K562 (cell line): ENCODE results near the gene DPP8. TPM values are rescaled to one million over a fixed set of nuclear protein-coding genes. Genes with fewer than 3 reads are reported as not detected.

Experiments used
- ATAC-seq: fragments of 200-7000 bp; cut with Tn5 transposase; 3 replicates; pipeline ENCODE4 v1.9.1; 2020; ENCODE audit warnings: moderate library complexity
- BruUV-seq: library from RNA; stranded (reverse); fragments of 400-500 nt; replicated peaks from 2 replicates; lab custom pipeline; 2021; lab: Mats Ljungman, UMichigan
- CTCF ChIA-PET: fragments of 300-600 bp; formaldehyde crosslinking; extraction: SDS; loops from one replicate; lab custom pipeline; 2021; ENCODE audit warnings: low intra/inter-chr PET ratio; lab: Yijun Ruan, JAX
- POLR2A ChIA-PET: fragments of 300-600, 350-650 bp; sonication (Branson Sonifier 250); formaldehyde crosslinking; extraction: SDS; loops from one replicate; lab custom pipeline; 2021; ENCODE audit warnings: antibody characterized with exemption, inconsistent platforms; lab: Yijun Ruan, JAX
- DNase-seq, 4 experiments: peaks; one replicate each; pipeline versions ENCODE4 v3.0.0 to v3.0.0-alpha.2; 2011 to 2018; ENCODE audit warnings: low spot score in 3 of 4, mixed read lengths in 3 of 4; ENCODE audit errors: extremely low read depth in 1 of 4
- FAIRE-seq: peaks from 2 replicates; lab custom pipeline; 2011; peaks lifted over from hg19 to GRCh38; lab: Jason Lieb, UNC
- H2AFZ ChIP-seq: 2 replicates; pipeline ENCODE4 v1.6.0; 2011; ENCODE audit warnings: low read depth, low read length, control low read depth, inconsistent platforms
- H3K27ac ChIP-seq: fragments of 200-600 bp; 3 replicates; pipeline ENCODE4 v1.8.0; 2011; ENCODE audit warnings: low read depth, mild to moderate bottlenecking, control low read depth, inconsistent platforms, low read length, moderate library complexity, mixed read lengths; ENCODE audit errors: extremely low read depth
- H3K27me3 ChIP-seq, 2 experiments: fragments of 300-600 bp in 1 of 2; 2 replicates in 1 of 2; 3 replicates in 1 of 2; pipeline versions ENCODE4 v1.6.0 to v1.8.0; 2011; ENCODE audit warnings: inconsistent platforms in 2 of 2, low read length in 2 of 2, mild to moderate bottlenecking in 1 of 2, mixed read lengths in 1 of 2, moderate library complexity in 1 of 2; ENCODE audit not compliant: control insufficient read depth in 2 of 2, insufficient read depth in 2 of 2
- H3K36me3 ChIP-seq: fragments of 300-600 bp; 3 replicates; pipeline ENCODE4 v1.8.0; 2011; ENCODE audit warnings: mild to moderate bottlenecking, low read length, inconsistent platforms; ENCODE audit not compliant: control insufficient read depth, insufficient read depth
- H3K4me1 ChIP-seq, 2 experiments: fragments of 200-600 bp in 1 of 2; replicated peaks in 1 of 2; 2 replicates in 1 of 2; 3 replicates in 1 of 2; pipeline versions ENCODE4 v1.5.1 to v1.8.0; 2011; ENCODE audit warnings: inconsistent platforms in 2 of 2, low read length in 2 of 2, mild to moderate bottlenecking in 1 of 2, mixed read lengths in 1 of 2, moderate library complexity in 1 of 2; ENCODE audit not compliant: control insufficient read depth in 2 of 2, insufficient read depth in 2 of 2
- H3K4me2 ChIP-seq: 2 replicates; pipeline ENCODE4 v1.6.1; 2011; ENCODE audit warnings: low read length, control low read depth, inconsistent platforms, mixed read lengths; ENCODE audit not compliant: insufficient read depth
- H3K4me3 ChIP-seq: fragments of 200-600 bp; sonication (generic), shearing (Covaris generic); 2 replicates; pipeline ENCODE4 v1.5.1; 2016; ENCODE audit warnings: control low read depth, inconsistent platforms
- H3K79me2 ChIP-seq: fragments of 200-600 bp; 3 replicates; pipeline ENCODE4 v1.8.0; 2011; ENCODE audit warnings: low read length, inconsistent platforms; ENCODE audit not compliant: control insufficient read depth, insufficient read depth
- H3K9ac ChIP-seq, 2 experiments: 2 replicates each; pipeline versions ENCODE4 v1.6.0 to v1.6.1; 2011; ENCODE audit warnings: low read depth in 2 of 2, low read length in 2 of 2, control low read depth in 1 of 2, inconsistent platforms in 1 of 2, mild to moderate bottlenecking in 1 of 2, mixed read lengths in 1 of 2; ENCODE audit not compliant: insufficient read depth in 1 of 2
- H3K9me1 ChIP-seq: one replicate; pipeline ENCODE4 v1.6.0; 2011; ENCODE audit warnings: inconsistent platforms, mild to moderate bottlenecking, low read length, moderate library complexity; ENCODE audit not compliant: control insufficient read depth, insufficient read depth
- H3K9me3 ChIP-seq: replicated peaks from 2 replicates; pipeline ENCODE4 v1.5.1; 2011; ENCODE audit warnings: low read depth, low read length, inconsistent platforms; ENCODE audit not compliant: control insufficient read depth, insufficient read depth
- H4K20me1 ChIP-seq: replicated peaks from 2 replicates; pipeline ENCODE4 v1.6.1; 2011; ENCODE audit warnings: low read length, inconsistent platforms, mixed read lengths; ENCODE audit not compliant: control insufficient read depth, insufficient read depth
- CTBP1 ChIP-seq: fragments of 450-650 bp; IDR thresholded peaks from 2 replicates; pipeline ENCODE4 v1.6.1; 2016; ENCODE audit warnings: borderline replicate concordance
- JUND ChIP-seq, 2 experiments: IDR thresholded peaks; 2 replicates in 1 of 2; 3 replicates in 1 of 2; pipeline ENCODE4 v1.6.1; 2011; ENCODE audit warnings: borderline replicate concordance in 2 of 2, low read depth in 2 of 2, low read length in 2 of 2, improper control_type of control experiment in 1 of 2, missing biosample characterization in 1 of 2, missing genetic modification characterization in 1 of 2, missing genetic modification reagents in 1 of 2
- KDM1A ChIP-seq, 2 experiments: fragments of 450-650 bp; IDR thresholded peaks; 2 replicates each; pipeline ENCODE4 v1.6.1; 2016; ENCODE audit warnings: mild to moderate bottlenecking in 2 of 2
- MEIS2 ChIP-seq: fragments of 450-650 bp; IDR thresholded peaks from 2 replicates; pipeline ENCODE4 v1.6.1; 2014; ENCODE audit warnings: mild to moderate bottlenecking; ENCODE audit not compliant: partially characterized antibody
- RCOR1 ChIP-seq, 2 experiments: IDR thresholded peaks; 2 replicates each; pipeline ENCODE4 v1.6.1; 2012; ENCODE audit warnings: low read depth in 2 of 2, low read length in 2 of 2, borderline replicate concordance in 1 of 2, improper control_type of control experiment in 1 of 2
- ZC3H11A ChIP-seq: IDR thresholded peaks from 2 replicates; pipeline ENCODE4 v1.6.1; 2012; ENCODE audit warnings: low read depth, low read length, improper control_type of control experiment
- ZNF121 ChIP-seq: sonication (generic); formaldehyde crosslinking; conservative IDR thresholded peaks from 2 replicates; pipeline ENCODE4 v1.8.0; 2022; ENCODE audit warnings: missing genetic modification reagents
- ZNF57 ChIP-seq: fragments of 450-650 bp; formaldehyde crosslinking; IDR thresholded peaks from 2 replicates; pipeline ENCODE4 v1.4.0; 2020; ENCODE audit warnings: mild to moderate bottlenecking, moderate library complexity
- WGBS: fragments of 100-300 bp; shearing (Covaris generic); methylation state at CpG from one replicate; pipeline ENCODE4 v1.1.6; 2016; ENCODE audit warnings: low coverage, mixed read lengths; ENCODE audit not compliant: insufficient coverage; ENCODE audit errors: missing lambda C conversion rate; 5-methylcytosine and 5-hydroxymethylcytosine counted together
- in situ Hi-C: fragments of 300-500 bp; cut with MboI; formaldehyde crosslinking; loops from 4 replicates; pipeline ENCODE4 v1.15.0; 2018; ENCODE audit warnings: inconsistent platforms, mixed read lengths
- intact Hi-C: fragments of 100-400 bp; cut with micrococcal nuclease; formaldehyde crosslinking; loops from 2 replicates; pipeline ENCODE4 v1.14.2; 2022
- polyA plus RNA-seq, 8 experiments: library from polyadenylated mRNA; depleted of rRNA in 4 of 8; stranded (reverse) in 5 of 8; unstranded in 3 of 8; fragments of >200 nt; fragmentation: Nextera tagmentation in 2 of 8; fragmentation: Illumina TruSeq in 1 of 8; extraction: Ambion mirVana in 2 of 8; extraction: Trizol in 1 of 8; gene quantifications; 2 replicates each; pipeline versions ENCODE4 v1.2.1 to v1.2.3, GENCODE V29; 2011 to 2014; ENCODE audit warnings: inconsistent platforms in 1 of 8, missing spikeins in 1 of 8
- total RNA-seq, 7 experiments: library from RNA; depleted of rRNA in 6 of 7; stranded (reverse); fragments of >200 nt in 6 of 7; fragmentation: Illumina TruSeq in 2 of 7; extraction: Trizol in 2 of 7; gene quantifications; 2 replicates each; pipeline versions ENCODE4 v1.2.1 to v1.2.3, GENCODE V29; 2011 to 2021; ENCODE audit warnings: low replicate concordance in 1 of 7
- TF ChIP-seq, protein P1 (sequence below), 2 experiments: fragments of 450-650 bp in 1 of 2; sonication (generic) in 1 of 2; formaldehyde crosslinking in 1 of 2; IDR thresholded peaks in 1 of 2; conservative IDR thresholded peaks in 1 of 2; 2 replicates each; pipeline versions ENCODE4 v1.6.1 to v1.8.1; 2016 to 2023; ENCODE audit warnings: mild to moderate bottlenecking in 2 of 2, moderate library complexity in 2 of 2, inconsistent platforms in 1 of 2, missing genetic modification reagents in 1 of 2

The DPP8 gene
- total and polyA plus RNA-seq, 9 of the 15 experiments (the other 6 are each of a cell fraction or from before 2014, with no cell fraction given), result 5.5 to 36.7 (median 20.7) TPM

DNA sequence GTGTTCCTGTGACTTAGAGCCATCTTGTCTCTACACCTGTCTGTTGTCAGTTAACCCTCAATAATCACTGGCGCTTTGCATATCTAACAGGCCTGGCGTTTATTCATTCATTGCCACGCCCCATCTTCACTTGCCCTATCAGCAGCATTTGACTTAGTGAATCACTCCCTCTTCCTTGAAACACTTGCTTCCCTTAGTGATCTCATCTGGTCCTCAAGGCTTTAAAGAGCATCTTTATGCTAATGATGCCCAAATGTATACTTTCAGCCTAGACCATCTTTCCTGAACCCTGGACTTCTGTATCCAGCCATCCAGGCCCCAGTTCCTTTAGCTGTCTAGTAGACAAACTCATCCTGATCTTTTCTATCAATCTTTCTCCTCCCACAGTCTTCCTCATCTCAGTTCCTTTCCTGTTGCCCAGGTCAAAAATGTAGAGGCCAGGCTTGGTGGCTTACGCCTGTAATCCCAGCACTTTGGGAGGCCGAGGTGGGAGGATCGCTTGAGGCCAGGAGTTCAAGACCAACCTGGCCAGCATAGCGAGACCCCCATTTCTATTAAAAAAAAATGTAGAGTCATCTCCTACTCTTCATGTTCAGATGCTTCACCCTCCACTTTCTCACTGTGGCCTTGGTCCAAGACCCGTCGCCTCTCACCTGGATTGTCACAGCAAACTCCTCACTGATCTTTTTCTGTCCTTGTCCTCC, 93.4 kb downstream of the DPP8 start:
- H3K9ac ChIP-seq, result no peak overlapping the region
- no peaks in the 10 kb centered on the region for H3K79me2 ChIP-seq
- in situ Hi-C loops (no loop called here), intact Hi-C loops (no loop called here)
- DNase-seq (peak; percentile 48 to 69 (median 60)), ATAC-seq (peak; percentile 69), FAIRE-seq (peak; percentile 84)
- WGBS, result 14% methylated on average over 9 of the region's 9 CpGs
- no peak overlapping the region; the same call in 1 of the 2 replicates for H2AFZ ChIP-seq
- peaks cover 9% of the 10 kb centered on the region; the same call in 1 of the 2 replicates for H4K20me1 ChIP-seq
- no peaks in the 10 kb centered on the region for H3K9me3 ChIP-seq
- peaks cover 16 to 34% of the 10 kb centered on the region in 2 experiments; a peak in 3 of 5 replicates for H3K27me3 ChIP-seq
- 0 out of 2 replicates have a peak overlapping the region, but pooled peaks have one; percentile 22 for H3K4me2 ChIP-seq
- H3K36me3 ChIP-seq, result no peaks in the 10 kb centered on the region
- H3K9me1 ChIP-seq, result peaks cover 3% of the 10 kb centered on the region
- H3K27ac ChIP-seq, result no peak overlapping the region
- ChIA-PET CTCF (no interaction called here), POLR2A (no interaction called here)
- TF ChIP-seq KDM1A (IDR thresholded peaks at IDR 0.05) (peak; percentile 19 to 60; a peak in 1 of 4 replicates), ZC3H11A (no peak), ZNF121 (CRISPR knock-in tag) (peak; percentile 52), MEIS2 (peak; percentile 4), CTBP1 (peak; percentile 83), JUND (IDR thresholded peaks at IDR 0.05; ENCODE audit: borderline replicate concordance, low read depth, low read length) (peak; percentile 26; the same call in 1 of the 2 replicates), JUND (tag; IDR thresholded peaks at IDR 0.05; ENCODE audit: borderline replicate concordance, low read depth, low read length) (peak; percentile 50; the same call in 1 of the 3 replicates), ZNF57 (no peak), RCOR1 (IDR thresholded peaks at IDR 0.05; ENCODE audit: borderline replicate concordance in 1 of 2, low read depth in 2 of 2, low read length in 2 of 2) (peak in 1 of 2 experiments; percentile 61; a peak in 1 of 4 replicates)
- TF ChIP-seq, protein P1, sequence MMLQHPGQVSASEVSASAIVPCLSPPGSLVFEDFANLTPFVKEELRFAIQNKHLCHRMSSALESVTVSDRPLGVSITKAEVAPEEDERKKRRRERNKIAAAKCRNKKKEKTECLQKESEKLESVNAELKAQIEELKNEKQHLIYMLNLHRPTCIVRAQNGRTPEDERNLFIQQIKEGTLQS (IDR thresholded peaks at IDR 0.05), result peak; percentile 39; the same call in 1 of the 2 replicates
- TF ChIP-seq, protein P1 (CRISPR knock-in tag; conservative IDR thresholded peaks at IDR 0.05), result no peak
- no peak overlapping the region for H3K4me3 ChIP-seq
- no TSS peak for BruUV-seq
- H3K4me1 ChIP-seq, result peaks cover 21 to 30% of the 10 kb centered on the region in 2 experiments; a peak in 4 of 5 replicates
